HFF-Myc (cell line): ENCODE data around the gene FOLR1.

Experiments
- DNase-seq: peaks from one replicate; pipeline ENCODE4 v3.0.0-alpha.2; 2011; ENCODE audit warnings: low read depth; ENCODE audit errors: extremely low read depth
- H3K4me3 ChIP-seq: replicated peaks from 2 replicates; pipeline ENCODE4 v1.5.1; 2011; ENCODE audit warnings: low read depth, mild to moderate bottlenecking, control low read depth, low read length
- CTCF ChIP-seq: IDR thresholded peaks from 2 replicates; pipeline ENCODE4 v1.5.1; 2012; ENCODE audit warnings: mild to moderate bottlenecking, low read depth, low read length, control low read depth; ENCODE audit errors: missing control alignments

FOLR1 gene

GRCh38 chr11:72230764-72231365 is 38.9 kb downstream of the FOLR1 start:
- DNase-seq, result no peak
- no peak overlapping the region for H3K4me3 ChIP-seq
- TF ChIP-seq CTCF, result no peak

DNA sequence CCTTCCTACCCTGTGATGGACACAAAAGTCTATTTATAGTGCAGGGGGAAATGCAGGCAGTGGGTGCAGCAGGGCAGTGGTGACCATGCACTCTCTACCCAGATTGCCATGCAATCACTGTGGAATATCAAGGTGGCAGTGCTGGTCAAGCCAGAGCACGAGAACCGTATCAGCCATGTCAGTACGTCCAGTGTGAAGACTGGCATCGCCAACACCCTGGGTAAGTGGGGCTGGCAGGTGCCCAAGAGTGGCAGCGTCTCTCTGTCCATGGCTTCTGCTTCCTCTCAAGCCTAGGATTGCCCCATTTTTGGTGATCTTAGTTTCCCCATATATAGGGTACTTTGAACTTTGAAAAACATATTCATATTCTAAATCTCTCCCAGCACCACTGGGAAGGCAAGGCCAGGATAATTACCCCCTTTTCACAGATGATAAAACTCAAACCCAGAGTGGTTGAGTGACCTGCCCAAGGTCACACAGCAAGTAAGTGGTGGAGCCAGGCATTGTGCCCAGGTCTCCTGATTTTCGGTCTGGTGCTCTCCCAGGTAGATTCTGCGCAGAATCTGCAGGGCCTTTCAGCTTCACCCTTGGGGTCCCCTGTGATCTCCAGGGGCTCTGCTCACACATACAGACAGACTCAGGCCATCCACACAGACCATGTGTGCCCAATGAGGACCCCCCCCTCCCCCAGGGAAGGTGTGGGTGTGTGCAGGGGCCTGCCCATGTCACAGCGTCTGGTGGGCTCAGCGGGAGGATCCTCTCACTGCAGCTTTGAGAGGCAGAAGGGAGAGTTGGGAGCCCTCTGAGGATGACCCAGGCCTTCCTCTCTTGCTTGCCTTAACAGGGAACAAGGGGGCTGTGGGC is 39.7 kb downstream of the FOLR1 start:
- TF ChIP-seq CTCF, result no peak
- no peak overlapping the region for H3K4me3 ChIP-seq
- DNase-seq, result no peak

DNA sequence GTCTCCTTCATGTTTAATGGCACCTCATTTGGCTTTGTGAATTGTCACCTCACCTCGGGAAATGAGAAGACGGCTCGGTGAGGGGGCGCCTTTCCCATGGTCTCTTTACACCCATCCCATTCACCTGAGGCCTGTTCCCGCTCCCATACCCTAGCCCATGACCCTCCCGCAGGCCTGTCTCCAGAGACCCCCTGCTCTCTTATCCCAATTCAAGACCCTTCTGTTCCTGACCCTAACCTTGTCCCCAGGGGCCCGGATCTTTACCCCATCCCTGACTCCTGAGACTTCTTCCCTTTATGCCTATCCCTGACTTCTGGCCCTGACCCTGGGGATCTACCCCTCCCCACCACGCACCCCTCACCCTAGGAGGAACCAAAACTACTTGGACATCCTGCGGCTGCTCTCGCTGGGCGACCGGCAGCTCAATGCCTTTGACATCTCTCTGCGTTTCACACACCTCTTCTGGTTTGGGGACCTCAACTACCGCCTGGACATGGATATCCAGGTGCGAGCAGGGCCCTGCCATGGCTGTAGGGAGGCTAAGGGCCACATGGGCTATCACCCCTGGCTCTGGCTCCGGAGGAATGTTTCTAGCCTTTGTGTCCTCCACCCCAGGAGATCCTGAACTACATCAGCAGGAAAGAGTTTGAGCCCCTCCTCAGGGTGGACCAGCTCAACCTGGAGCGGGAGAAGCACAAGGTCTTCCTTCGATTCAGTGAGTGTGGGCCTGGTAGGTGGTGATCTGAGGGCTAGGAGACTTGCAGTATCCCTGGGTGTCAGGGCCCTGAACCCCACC is 40.5 kb downstream of the FOLR1 start:
- no peak for DNase-seq
- TF ChIP-seq CTCF, result no peak
- no peak overlapping the region for H3K4me3 ChIP-seq

GRCh38 chr11:72233056-72233772 is 41.3 kb downstream of the FOLR1 start:
- no peak for TF ChIP-seq CTCF
- no peak for DNase-seq
- no peak overlapping the region for H3K4me3 ChIP-seq

- H3K4me3 ChIP-seq, result no peak overlapping the region
- no peak for DNase-seq
- TF ChIP-seq CTCF, result no peak
These were observed 42.0 kb downstream of the FOLR1 start for GRCh38 chr11:72233773-72234513.

GRCh38 chr11:72234514-72234830 is 42.5 kb downstream of the FOLR1 start:
- no peak for DNase-seq
- TF ChIP-seq CTCF, result no peak
- H3K4me3 ChIP-seq, result no peak overlapping the region
